ENCODE data around the gene CNTNAP4. TPM values are rescaled to one million over a fixed set of nuclear protein-coding genes. Genes with fewer than 3 reads are reported as not detected.

The CNTNAP4 gene
- total RNA-seq, 1 donor from 2014 or later = not detected

DNA sequence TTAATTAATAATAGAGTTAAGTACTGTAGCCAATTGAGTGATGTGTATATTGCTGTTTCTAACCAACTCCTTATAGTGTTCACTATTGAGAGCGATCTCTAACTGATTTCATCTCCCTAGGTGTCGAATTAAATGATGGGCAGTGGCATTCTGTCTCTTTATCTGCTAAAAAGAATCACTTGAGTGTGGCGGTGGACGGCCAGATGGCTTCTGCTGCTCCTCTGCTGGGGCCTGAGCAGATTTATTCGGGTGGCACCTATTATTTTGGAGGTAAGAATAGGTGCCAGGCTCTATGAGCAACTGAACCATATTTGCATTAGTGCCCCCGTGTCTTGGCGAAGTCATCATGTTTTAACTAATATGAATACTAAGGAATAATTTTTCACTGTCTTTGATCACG, 184.6 kb downstream of the CNTNAP4 start:
- ATAC-seq (no peak), DNase-seq (ENCODE audit: missing footprints) (no peak)
- intact Hi-C loops (cut with DNase I) = no loop called here

DNA sequence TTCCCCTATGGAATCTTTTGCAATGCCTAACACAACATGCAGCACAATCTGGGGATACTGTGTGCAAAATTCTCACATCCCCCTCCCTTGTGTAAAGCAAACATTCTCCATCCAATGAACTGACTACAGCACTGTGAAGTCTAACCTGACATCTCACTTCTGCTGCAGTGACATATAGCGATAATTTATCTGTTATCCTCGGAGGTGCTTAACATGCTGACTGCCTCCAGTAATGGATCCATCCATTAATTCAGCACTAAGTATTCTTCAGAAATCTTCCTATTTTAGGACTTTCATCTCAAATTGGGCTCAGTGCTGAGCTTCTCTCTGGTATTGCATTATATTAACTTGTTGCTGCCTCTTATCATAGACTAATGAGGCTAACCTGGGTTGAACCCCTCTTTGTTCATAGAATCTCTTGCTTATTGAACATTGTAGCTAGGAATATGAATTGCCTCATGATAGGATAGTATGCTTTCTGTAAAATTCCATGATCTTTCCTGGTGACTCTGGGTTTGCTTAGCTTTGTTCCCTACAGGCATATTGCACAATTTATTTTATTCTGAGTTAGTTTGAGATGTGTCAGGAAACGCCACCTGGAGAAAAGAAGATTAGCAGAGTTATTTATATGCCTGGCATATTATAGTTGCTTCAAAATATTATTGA, 187.9 kb downstream of the CNTNAP4 start:
- intact Hi-C loops (cut with DNase I) = no loop called here
- no peak for ATAC-seq
- DNase-seq (ENCODE audit: missing footprints) = no peak

DNA sequence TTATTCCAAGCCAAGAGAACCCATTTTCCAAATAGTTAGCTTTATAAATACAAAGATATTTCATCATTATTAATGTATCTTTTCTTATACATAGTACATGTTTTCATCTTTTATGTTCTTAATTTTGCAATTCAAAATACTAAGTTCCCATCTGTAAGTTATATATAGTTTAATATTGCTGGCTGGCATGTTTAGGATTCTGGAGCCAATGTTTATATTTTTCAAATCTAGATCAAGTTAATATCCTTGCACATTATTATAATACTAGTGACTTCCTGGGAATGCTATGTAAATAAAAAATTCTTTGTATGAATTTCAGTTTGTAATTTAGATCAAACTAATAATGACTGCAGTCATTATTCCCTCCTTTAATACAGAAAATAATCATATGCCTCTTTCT, 189.7 kb downstream of the CNTNAP4 start:
- DNase-seq (ENCODE audit: missing footprints) = no peak
- ATAC-seq = no peak
- intact Hi-C loops (cut with DNase I) = no loop called here

DNA sequence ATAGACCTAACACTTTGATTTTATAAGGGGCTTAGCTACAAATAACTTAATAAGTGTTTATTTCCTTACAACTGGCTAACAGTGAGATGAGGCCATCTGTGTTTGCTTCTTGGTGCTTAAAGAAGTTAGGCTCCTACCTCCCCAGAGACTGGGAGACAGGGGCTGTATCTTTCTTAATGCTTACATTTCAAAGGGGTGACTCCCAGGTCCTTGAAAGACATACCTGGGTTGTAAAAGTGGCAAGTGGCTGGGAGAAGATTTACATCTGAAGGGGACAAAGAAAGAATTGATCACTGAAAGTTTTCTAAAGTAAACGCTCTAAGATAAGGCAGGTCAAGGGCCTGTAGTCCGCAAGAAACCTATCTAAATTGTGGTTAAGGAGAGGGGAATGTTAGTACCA, 196.8 kb downstream of the CNTNAP4 start:
- ATAC-seq = no peak
- intact Hi-C loops (cut with DNase I) = no loop called here
- DNase-seq (ENCODE audit: missing footprints) = no peak

DNA sequence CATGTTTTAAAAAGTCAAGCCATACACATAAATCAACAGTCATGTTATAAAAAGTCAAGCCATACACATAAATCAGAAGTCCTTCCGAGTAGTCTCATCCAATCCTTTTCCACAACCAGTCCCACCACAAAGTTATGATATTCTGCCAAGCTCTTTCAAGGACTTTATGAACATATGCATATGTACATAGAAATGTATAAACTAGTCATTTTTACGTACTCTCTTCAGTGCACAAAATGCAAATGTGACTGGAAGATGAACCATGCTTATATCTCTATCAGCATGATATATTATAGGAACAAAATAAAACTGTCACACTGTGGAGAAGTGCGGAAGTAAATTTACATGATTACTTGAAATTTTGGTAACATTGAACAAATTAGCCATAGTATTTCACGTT, 200.9 kb downstream of the CNTNAP4 start:
- no peak for ATAC-seq
- no peak for DNase-seq (ENCODE audit: missing footprints)
- intact Hi-C loops (cut with DNase I) = no loop called here

DNA sequence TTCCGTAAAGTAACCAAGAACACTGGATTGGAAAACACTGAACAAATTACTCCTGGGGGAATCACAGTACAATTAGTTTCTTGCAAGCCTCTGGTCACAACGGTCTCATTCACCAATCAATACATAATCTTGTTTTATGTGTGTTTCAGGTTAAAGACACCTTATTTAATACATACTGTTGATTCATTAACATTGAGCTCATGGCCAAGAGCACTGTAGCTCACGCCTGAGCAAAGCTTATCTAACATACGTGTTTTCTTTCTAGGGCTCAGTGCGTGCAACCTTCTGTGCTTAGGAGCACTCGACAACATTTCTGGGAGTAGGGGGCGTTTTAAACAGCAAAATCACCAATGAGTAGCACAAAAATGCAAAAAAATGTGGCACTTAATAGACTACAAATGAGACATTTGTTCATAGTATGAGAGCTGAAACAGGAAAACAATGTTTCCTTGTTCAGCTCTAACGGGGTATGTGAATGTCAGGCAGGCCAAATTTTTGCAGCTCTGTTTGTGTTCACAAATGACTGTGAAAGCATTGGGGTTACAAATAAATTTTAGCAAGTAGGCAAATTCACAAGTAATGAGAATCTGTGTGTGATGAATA, 206.2 kb downstream of the CNTNAP4 start:
- intact Hi-C loops (cut with DNase I) = no loop called here
- DNase-seq (ENCODE audit: missing footprints) = no peak

DNA sequence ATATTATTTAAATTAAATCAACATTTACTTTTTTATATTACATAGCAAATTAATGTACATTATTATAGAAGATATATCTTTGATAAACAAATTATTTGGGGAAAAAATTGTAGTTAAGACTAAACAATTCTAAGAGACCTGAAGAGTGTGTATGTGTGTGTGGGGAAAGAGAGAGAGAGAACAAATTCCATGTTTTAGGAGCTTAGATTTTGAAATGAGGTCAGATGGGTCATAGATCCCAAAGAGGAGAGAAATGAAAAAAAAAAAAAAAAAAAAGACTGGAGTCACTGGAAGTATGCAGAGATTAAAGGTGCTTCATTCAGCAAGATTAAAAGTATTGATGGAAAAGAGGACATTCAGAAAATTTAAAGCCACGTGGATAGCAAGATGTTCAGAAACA, 206.8 kb downstream of the CNTNAP4 start:
- ATAC-seq = no peak
- intact Hi-C loops (cut with DNase I) = no loop called here
- DNase-seq (ENCODE audit: missing footprints) = no peak

More for the DNA sequence above, 206.2 kb downstream of the CNTNAP4 start:
- no peak for ATAC-seq

DNA sequence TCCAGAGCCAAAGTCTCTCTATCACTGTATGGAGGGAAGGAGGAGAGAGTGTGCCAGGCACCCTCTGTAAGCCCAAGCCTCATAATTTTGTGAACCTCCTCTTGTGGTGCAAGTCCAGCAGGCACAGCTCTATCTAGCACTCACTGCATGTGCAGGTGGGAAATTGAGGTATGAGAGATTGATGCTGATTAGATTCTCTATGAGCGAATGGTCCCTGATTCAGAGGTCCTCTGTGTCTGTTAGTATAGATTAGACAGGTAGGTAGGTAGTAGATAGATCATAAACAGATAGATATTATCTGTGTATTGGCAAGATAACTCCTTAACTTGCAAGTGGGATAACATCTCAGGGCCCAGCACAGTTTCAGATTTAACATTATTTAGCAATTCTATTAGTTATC, 209.5 kb downstream of the CNTNAP4 start:
- intact Hi-C loops (cut with DNase I) = no loop called here
- no peak for DNase-seq (ENCODE audit: missing footprints)
- ATAC-seq = no peak

DNA sequence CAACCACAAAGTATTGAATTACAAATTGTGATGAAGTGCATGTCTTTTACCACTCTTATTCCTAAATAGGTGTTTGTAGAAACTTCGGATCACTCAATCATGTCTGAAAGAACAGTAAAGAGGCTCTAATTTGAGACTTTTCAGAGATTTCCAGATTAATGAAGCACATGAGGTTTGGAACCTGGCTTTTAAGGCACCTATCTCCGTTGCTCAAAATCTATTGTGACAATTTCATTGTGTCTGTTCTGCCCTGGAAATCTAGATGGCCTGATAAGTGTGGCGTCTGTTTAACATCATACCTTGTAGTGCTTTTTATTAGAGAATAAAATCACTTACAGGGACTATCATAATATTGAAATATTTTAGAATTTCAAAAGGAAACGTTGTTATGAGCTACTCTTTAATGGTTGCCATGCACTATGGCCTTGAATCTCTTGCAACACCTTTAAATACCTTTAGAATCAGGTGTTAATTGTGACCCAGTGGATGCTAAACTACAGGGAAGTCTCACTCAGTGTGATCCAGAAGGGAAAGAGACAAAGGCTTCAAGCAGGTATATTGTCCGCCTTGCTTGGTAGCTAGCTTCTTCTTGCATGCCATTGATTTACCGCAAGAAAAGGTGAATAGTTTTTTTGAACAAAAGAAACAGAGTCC, 210.3 kb downstream of the CNTNAP4 start:
- intact Hi-C loops (cut with DNase I) = no loop called here
- DNase-seq (ENCODE audit: missing footprints) = no peak
- ATAC-seq = no peak

DNA sequence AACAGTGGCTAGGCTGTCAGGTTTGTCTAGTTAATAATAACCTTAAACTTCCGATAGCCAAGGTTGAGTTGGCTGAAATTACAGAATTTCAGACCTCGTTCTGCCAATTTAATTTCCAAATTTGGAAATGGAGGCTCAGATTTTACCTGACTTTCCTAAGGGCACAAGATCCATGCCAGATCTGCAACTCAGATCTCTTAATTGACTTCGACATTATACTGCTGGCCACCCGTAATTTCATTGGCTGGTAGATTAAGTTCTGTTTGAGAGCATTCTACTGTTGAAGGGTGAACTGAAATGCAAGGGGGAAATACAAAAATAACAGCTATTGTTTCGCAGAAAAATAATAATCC, 210.8 kb downstream of the CNTNAP4 start:
- DNase-seq (ENCODE audit: missing footprints) (no peak), ATAC-seq (no peak)
- intact Hi-C loops (cut with DNase I) = no loop called here

DNA sequence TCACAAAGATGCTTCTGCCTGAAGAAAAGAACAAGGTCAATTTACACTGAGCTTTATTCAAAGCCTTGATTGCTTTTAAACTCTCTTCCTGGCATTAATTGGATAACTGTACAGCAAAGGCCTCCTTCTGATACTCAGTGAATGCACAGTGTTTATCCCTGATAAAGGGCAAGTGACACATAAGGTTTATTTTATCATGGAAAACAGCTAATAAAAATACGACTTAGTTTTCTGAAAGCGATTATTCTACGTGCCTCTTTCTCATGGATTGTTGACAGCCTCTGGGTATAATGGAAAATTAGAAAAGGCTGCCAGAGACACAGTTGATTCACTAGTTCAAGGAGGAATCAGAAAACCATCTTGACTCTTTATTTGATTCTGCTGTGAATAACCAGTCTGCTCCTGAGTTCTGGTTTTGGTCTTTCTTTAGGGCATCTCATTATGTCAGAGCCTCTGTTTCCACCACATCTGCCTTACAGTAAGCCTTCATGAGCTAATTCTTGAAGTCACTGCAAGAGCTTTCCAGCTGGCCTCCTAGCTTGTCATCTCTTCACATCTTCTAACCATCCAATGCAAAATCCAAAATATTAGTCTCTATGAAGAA, 212.9 kb downstream of the CNTNAP4 start:
- ATAC-seq (no peak), DNase-seq (ENCODE audit: missing footprints) (no peak)
- intact Hi-C loops (cut with DNase I) = no loop called here

DNA sequence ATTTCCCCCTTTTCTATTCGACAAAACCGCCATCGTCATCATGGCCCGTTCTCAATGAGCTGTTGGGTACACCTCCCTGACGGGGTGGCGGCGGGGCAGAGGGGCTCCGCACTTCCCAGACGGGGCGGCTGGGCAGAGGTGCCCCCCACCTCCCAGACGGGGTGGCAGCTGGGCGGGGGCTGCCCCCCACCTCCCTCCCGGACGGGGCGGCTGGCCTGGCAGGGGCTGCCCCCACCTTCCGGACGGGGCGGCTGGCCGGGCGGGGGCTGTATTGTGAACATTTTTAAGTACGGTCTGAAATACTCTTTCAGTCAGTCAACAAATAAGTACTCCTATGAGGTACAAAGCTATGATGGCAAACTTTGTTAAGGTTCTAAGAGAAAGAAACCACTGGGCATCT, 222.8 kb downstream of the CNTNAP4 start:
- ATAC-seq (no peak), DNase-seq (ENCODE audit: missing footprints) (no peak)
- intact Hi-C loops (cut with DNase I) = no loop called here

DNA sequence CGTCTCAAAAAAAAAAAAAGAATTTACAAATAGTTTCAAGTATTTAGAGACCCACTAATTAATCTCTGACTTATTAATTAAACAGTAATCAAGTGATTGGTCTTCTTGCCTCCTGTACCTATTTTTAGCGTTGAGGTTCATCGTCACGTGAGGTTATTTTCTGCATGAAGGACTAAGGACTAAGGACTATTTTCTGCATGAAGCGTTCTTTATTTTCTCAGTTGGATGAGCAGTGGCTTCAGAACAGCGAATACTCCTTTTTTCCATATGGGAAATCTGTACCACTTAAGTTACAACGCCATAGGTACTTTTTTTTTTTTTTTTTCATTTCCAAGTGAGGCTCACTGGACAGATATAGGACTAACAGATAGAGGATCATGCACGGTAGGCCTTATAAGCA, 224.9 kb downstream of the CNTNAP4 start:
- intact Hi-C loops (cut with DNase I) = no loop called here
- DNase-seq (ENCODE audit: missing footprints) = no peak

DNA sequence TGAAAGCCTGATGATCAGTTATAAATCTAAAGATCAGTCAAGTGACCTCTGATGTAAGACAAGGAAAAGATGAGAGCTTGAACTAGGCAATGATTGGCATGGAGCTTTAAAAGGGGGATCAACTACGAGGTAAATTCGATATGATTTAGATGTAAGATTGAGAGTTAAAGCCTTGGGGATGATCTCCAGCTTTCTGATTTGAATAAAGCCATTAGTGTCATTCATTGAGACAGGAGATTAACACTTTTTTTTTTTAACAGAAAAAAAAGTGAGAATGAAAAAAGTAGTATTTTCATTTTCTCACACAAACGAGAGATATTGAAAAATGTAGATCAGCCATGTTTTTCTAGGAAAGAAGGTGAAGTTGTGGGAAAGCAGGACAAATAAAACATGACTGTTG, 225.4 kb downstream of the CNTNAP4 start:
- no peak for DNase-seq (ENCODE audit: missing footprints)
- no peak for ATAC-seq
- intact Hi-C loops (cut with DNase I) = no loop called here

More for the DNA sequence above, 224.9 kb downstream of the CNTNAP4 start:
- ATAC-seq = no peak

DNA sequence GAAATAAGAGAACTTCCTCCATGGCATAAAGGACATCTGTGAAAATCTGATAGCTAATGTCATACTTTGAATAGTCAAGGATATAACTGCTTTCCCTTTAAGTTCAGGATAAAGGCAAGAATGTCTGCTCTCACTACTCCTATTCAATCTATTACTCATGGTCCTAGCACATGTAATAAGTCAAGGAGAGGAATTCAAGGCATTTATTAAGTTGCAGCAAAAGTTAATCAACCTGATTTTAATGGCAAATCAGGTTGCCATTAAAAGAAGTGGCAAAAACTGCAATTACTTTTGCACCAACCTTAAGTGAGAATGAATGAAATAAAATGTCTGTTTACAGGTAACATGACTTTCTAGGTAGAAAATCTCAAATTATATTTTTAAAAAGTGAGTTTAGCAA, 225.9 kb downstream of the CNTNAP4 start:
- no peak for ATAC-seq
- DNase-seq (ENCODE audit: missing footprints) = no peak
- intact Hi-C loops (cut with DNase I) = no loop called here

DNA sequence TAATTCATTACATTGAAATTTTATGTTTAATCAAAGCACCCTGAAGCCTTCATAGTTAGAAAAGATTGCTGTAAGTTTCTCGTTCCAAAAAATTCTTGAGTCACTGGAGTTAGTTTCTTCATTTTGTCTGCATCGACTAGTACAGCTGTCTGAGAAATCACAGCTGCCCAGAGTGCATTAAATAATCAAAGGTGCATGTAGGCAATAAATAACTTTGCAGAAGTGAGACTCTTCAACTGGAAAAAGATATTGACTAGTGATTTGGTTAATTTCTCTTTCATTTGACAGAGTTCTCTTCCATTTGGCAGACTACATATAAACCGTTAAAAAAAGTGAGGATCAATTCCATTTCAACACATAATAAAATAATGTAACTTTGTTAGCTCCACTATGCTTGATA, 234.0 kb downstream of the CNTNAP4 start:
- ATAC-seq = no peak
- intact Hi-C loops (cut with DNase I) = no loop called here
- DNase-seq (ENCODE audit: missing footprints) = no peak

DNA sequence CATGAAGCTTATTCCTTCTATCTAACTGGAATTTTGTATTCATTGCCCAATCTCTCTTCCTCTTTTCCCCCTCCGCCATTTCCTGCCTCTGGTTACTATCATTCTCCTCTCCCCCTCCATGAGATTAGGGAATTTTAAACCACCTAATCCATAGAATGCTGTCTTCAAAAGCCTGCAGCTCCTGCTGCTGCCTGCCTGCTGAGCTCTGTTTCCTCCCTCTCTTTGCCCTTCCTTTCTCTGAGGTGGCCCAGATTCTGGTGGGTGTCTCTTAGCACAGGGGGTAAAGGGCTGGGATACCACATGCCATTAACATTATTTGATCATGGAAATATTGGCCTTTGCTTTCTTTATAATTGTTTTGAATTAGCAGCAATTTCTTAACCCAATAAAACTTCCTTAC, 241.6 kb downstream of the CNTNAP4 start:
- intact Hi-C loops (cut with DNase I) = no loop called here

DNA sequence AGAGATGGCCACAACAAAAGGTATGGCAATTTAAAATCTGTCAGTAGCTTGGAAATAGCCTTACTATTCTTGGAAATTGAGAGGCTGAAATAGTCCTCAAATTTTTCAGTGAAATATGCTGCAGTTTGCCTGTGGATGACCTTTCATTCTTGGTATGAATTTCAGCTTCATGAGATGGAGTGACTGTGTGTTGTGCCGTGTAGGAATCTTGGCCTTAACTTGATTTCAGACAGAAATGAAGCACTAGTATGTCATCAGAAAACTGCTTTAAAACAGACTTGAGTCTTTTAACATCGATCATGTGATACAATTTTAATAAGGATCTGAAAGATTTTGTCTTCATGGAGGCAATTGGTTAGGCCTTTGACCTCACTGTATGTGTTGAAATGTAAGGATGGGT, 247.2 kb downstream of the CNTNAP4 start:
- intact Hi-C loops (cut with DNase I) = no loop called here
- ATAC-seq = no peak
- no peak for DNase-seq (ENCODE audit: missing footprints)

More for the DNA sequence above, 241.6 kb downstream of the CNTNAP4 start:
- DNase-seq (ENCODE audit: missing footprints) (no peak), ATAC-seq (no peak)

DNA sequence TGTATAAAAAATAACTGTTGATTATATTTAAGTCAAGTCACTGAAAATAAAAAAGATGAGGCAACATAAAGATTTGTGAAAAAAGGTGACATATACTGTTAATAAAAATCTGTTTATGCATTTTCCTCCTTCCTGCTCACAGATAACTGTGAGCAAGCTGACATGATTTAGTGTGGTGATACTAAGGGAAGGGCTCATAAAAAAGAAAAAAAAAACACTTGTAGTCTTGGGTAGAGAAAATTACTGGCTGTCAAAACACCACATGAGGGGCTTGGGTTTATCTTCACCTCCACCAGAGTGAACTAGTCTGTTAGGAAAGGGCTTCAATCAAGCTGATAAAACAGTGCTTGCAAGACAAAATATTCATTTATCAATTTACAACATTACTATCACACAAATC, 247.6 kb downstream of the CNTNAP4 start:
- no peak for DNase-seq (ENCODE audit: missing footprints)
- ATAC-seq = no peak
- intact Hi-C loops (cut with DNase I) = no loop called here

DNA sequence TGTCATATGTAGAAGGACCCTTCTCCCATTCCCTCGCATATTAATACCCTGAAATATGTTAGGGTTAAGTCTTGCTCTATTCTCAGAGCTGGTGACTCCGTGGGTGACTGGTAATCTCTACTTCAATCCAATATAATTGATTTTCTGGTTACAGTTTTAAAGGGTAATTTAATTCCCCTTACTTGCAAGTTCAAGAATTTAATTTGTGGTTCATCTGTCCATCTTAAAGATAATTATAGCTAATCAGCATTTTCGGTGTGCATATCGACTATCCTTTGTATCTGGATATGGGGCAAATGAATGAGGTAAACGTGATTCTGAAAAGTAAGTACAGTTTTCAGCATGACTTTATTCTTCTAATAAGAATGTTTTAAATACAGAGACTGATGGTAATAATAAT, 250.0 kb downstream of the CNTNAP4 start:
- ATAC-seq (no peak), DNase-seq (ENCODE audit: missing footprints) (no peak)
- intact Hi-C loops (cut with DNase I) = no loop called here
